Activated naive CD8-positive, alpha-beta T cell treated with anti-CD3 and anti-CD28 coated beads, Interleukin-2, amount 50 U/mL, for 24 hours (primary cell): ENCODE results near the gene CAMTA1.

ENCODE experiments used
- ATAC-seq: fragments of 150-1000 bp; cut with Tn5 transposase; one replicate; pipeline ENCODE4 v1.10.0; 2021
- DNase-seq: peaks from one replicate; pipeline ENCODE4 v3.0.0; 2021
- H3K27ac Mint-ChIP-seq: one replicate; pipeline ENCODE4 v1.8.0; 2021; ENCODE audit warnings: mild to moderate bottlenecking, mixed read lengths
- H3K27me3 Mint-ChIP-seq: one replicate; pipeline ENCODE4 v1.8.0; 2021; ENCODE audit warnings: mixed read lengths
- H3K36me3 Mint-ChIP-seq: one replicate; pipeline ENCODE4 v1.8.0; 2021; ENCODE audit warnings: low read depth, mixed read lengths
- H3K4me1 Mint-ChIP-seq: one replicate; pipeline ENCODE4 v1.8.0; 2021; ENCODE audit warnings: mixed read lengths
- H3K4me3 Mint-ChIP-seq: one replicate; pipeline ENCODE4 v1.8.0; 2021; ENCODE audit warnings: mild to moderate bottlenecking, moderate library complexity, mixed read lengths
- H3K9me3 Mint-ChIP-seq: one replicate; pipeline ENCODE4 v1.8.0; 2021; ENCODE audit warnings: mixed read lengths

Gene CAMTA1

DNA sequence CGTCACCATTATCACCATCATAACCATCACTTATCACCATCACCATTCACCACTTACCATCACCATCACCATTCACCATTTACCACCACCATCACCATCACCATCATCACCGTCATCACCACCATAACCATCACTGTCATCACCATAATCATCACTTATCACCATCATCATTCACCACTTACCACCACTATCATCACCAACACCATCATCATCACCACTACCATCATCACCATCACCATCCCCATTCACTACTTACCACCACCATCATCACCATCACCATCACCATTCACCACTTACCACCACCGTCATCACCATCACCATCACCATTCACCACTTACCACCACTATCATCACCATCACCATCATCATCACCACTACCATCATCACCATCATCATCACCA, 151.8 kb downstream of the CAMTA1 start:
- H3K36me3 Mint-ChIP-seq: no peaks in the 10 kb centered on the region
- ATAC-seq (no peak), DNase-seq (no peak)
- H3K27ac Mint-ChIP-seq: no peak overlapping the region
- peaks cover 11% of the 10 kb centered on the region for H3K27me3 Mint-ChIP-seq
- H3K4me3 Mint-ChIP-seq: no peak overlapping the region
- no peaks in the 10 kb centered on the region for H3K9me3 Mint-ChIP-seq
- H3K4me1 Mint-ChIP-seq: no peaks in the 10 kb centered on the region

DNA sequence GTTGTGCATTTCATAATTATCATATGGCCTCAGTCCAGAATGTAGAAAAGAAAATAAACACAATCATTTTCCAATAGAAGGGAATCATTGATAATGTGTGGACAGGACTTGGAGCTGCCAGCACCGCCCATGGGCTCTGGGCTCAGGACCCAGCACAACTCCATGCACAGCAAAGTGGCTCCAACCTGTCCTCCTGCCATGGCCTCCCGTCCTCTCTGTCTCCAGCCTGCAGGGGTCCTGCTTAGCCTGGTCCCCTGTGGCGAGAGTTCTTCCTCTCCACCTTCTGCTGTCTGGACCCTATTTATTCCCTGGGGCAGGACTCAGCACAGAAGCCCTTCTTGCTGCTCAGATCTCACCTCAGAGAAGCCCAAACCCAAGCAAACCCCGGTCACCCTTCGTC, 154.1 kb downstream of the CAMTA1 start:
- H3K36me3 Mint-ChIP-seq: no peaks in the 10 kb centered on the region

DNA sequence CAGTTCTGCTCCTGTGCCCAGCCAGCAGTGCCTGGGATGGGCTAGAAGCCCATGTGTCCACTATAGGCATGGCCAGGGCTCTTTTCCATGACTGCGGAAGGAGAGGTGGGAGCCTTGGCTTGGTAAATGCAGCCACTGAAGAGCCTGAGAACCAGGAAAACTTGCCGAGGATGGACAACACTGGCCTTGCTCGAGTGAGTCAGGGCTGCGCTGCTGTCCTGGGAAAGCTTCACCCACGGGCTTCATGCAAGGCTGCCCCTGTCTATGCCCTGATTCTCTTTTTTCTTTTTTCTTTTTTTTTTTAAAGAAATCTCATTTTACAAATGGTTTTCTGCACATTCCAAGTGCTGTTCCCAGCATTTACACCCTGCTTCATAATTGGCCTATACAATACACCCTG, 156.5 kb downstream of the CAMTA1 start:
- Mint-ChIP-seq H3K4me3 (no peak overlapping the region), H3K36me3 (no peaks in the 10 kb centered on the region), H3K27me3 (no peaks in the 10 kb centered on the region), H3K9me3 (no peaks in the 10 kb centered on the region), H3K27ac (no peak overlapping the region), H3K4me1 (peaks cover 3% of the 10 kb centered on the region)
- no peak for DNase-seq
- ATAC-seq: no peak

More for the DNA sequence above, 154.1 kb downstream of the CAMTA1 start:
- H3K27ac Mint-ChIP-seq: no peak overlapping the region
- H3K4me1 Mint-ChIP-seq: no peaks in the 10 kb centered on the region
- H3K9me3 Mint-ChIP-seq: no peaks in the 10 kb centered on the region
- no peaks in the 10 kb centered on the region for H3K27me3 Mint-ChIP-seq
- ATAC-seq (no peak), DNase-seq (no peak)
- H3K4me3 Mint-ChIP-seq: no peak overlapping the region

DNA sequence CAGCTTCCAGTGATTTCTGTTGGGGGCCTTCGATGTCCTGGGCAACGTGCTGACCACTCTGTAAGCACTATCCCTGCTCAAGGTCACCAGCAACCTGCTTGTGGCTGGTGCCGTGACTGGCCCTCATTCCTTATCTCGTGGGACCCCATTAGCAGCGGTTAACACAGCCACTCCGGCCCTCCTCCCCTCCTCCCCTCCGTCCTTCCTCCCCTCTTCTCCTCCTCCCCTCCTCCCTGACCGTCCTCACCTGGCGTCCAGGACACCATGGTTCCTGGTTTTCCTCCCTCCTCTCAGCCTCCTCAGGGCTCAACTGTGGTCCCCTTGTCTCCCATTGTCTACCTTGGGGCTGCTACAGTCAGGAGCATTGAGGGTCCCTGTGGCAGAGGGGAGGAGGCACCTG, 157.7 kb downstream of the CAMTA1 start:
- Mint-ChIP-seq H3K4me3 (no peak overlapping the region), H3K4me1 (peaks cover 3% of the 10 kb centered on the region), H3K36me3 (no peaks in the 10 kb centered on the region), H3K27ac (no peak overlapping the region), H3K9me3 (no peaks in the 10 kb centered on the region), H3K27me3 (no peaks in the 10 kb centered on the region)
- DNase-seq (no peak), ATAC-seq (no peak)

DNA sequence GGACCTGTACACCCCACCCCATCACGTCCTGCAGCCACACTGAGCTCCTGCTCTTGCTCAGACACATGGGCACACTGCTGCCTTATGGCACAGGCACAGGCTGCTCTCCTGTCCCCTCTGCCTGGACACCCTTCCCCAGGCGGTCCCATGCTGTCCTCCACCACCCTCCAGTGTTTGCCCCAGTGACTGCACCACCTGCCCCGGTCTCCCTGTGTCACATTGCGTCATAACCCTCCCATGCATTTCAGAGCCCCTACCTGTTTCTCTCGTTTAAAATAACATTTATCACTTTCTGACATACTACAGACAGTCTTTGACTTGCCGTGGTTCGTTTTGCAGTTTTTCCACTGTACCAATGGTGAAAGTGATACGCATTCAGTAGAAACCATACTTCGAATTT, 159.2 kb downstream of the CAMTA1 start:
- DNase-seq: no peak
- Mint-ChIP-seq H3K4me3 (no peak overlapping the region), H3K36me3 (no peaks in the 10 kb centered on the region), H3K27ac (no peak overlapping the region), H3K27me3 (no peaks in the 10 kb centered on the region), H3K9me3 (no peaks in the 10 kb centered on the region), H3K4me1 (peaks cover 13% of the 10 kb centered on the region)
- no peak for ATAC-seq

DNA sequence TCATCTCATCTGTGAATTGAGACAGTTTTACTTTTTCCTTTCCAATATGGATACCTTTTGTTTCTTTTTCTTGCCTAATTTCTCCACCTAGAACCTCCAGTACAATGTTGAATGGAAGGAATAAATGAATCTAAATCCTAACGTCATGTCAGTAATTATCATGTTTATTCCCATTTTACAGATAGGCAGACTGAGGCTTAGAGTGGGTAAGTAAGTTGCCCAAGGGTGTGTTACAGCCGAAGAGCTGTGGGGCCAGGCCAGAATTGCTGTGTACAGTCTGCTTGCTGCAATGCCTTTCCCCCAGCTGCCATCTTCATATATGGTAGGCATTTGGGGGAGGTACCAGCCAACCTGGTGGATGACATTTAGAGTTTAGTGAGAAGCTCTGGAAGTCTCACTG, 162.7 kb downstream of the CAMTA1 start:
- no peaks in the 10 kb centered on the region for H3K9me3 Mint-ChIP-seq
- H3K27ac Mint-ChIP-seq: no peak overlapping the region

DNA sequence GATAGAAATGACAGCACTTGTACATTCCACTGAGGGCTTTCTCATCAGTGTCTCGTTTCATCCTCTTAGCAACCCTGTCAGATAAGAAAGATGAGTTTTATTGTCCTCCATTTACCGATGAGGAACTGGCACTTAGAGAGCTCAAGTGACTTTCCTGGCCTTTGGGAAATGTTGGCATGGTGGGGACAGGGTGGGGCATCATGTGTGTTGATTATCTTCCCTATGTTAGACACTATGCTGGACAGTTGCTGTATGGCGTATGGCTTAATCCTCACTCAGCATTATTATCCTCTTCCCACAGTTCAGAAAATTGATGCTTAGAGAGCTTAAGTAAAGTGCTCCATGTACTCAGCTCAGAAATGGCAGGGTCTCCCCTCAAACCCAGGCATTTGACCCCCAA, 163.2 kb downstream of the CAMTA1 start:
- no peak for ATAC-seq
- no peaks in the 10 kb centered on the region for H3K27me3 Mint-ChIP-seq
- H3K36me3 Mint-ChIP-seq: no peaks in the 10 kb centered on the region
- H3K4me1 Mint-ChIP-seq: peaks cover 15% of the 10 kb centered on the region
- H3K4me3 Mint-ChIP-seq: no peak overlapping the region
- DNase-seq: no peak
- no peaks in the 10 kb centered on the region for H3K9me3 Mint-ChIP-seq
- H3K27ac Mint-ChIP-seq: peak overlapping the region; percentile 41

More for the DNA sequence above, 162.7 kb downstream of the CAMTA1 start:
- no peaks in the 10 kb centered on the region for H3K36me3 Mint-ChIP-seq
- DNase-seq: no peak
- H3K4me3 Mint-ChIP-seq: no peak overlapping the region
- no peaks in the 10 kb centered on the region for H3K27me3 Mint-ChIP-seq
- peaks cover 15% of the 10 kb centered on the region for H3K4me1 Mint-ChIP-seq
- ATAC-seq: no peak

DNA sequence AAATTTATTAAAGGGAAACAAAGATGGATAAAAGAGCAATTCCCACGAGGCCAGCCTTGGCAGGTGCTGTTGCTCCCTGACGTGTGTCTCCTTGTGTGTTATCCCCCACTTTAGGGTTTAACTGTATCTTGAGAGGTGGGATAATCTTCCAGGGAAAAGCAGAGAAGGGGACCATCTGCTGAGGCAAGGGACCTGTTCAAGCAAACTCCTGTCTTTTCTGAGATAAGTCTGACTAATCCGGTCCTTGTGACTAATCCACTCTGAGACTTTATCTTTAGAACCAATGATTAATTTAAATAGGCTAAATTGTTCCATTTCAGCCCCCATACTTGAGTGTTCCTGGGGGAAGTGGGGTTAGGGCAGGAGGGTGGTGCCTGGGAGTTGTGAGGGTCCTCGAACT, 163.6 kb downstream of the CAMTA1 start:
- peaks cover 15% of the 10 kb centered on the region for H3K4me1 Mint-ChIP-seq
- H3K36me3 Mint-ChIP-seq: no peaks in the 10 kb centered on the region
- H3K27ac Mint-ChIP-seq: peak overlapping the region; percentile 41
- DNase-seq (no peak), ATAC-seq (peak; percentile 78)
- H3K27me3 Mint-ChIP-seq: no peaks in the 10 kb centered on the region
- no peak overlapping the region for H3K4me3 Mint-ChIP-seq
- no peaks in the 10 kb centered on the region for H3K9me3 Mint-ChIP-seq

DNA sequence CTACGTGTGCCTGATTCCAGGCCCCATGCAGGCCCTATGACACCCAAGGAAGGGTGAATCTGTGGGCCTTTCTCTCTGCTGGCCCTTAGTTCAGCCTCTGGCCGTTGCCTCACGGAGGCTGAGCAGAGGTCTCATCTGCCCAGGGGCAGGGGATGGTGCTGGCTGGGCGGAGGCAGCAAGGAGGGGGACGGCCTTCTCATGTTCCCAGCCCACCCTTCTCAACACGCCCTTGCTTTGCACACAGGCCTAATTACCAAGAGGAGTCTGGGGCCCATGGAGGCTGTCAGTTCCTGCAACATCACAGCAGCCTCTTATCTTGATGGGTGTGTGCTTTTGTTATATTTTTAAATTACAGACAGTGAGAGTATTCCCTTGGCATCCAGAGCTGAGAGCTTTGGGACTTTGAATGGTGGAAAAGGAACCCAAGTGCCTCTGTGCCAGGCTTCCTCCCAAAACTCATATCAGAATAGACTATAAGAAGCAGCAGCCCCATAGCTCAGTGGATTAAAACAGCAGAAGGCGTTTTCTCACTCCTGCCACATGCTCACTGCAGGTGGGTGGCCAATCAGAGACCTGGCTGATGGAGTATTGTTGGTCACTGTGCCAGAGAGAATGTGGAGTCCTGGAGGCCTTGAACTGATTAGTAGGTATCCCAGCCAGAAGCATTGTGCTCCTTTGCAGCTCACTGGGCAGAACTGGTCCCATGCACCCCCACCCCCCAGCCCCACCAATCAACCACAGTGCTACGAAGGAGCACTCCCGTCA, 164.9 kb downstream of the CAMTA1 start:
- Mint-ChIP-seq H3K4me3 (no peak overlapping the region), H3K36me3 (no peaks in the 10 kb centered on the region), H3K27me3 (no peaks in the 10 kb centered on the region), H3K4me1 (peaks cover 15% of the 10 kb centered on the region), H3K9me3 (no peaks in the 10 kb centered on the region), H3K27ac (no peak overlapping the region)
- ATAC-seq: no peak
- no peak for DNase-seq

DNA sequence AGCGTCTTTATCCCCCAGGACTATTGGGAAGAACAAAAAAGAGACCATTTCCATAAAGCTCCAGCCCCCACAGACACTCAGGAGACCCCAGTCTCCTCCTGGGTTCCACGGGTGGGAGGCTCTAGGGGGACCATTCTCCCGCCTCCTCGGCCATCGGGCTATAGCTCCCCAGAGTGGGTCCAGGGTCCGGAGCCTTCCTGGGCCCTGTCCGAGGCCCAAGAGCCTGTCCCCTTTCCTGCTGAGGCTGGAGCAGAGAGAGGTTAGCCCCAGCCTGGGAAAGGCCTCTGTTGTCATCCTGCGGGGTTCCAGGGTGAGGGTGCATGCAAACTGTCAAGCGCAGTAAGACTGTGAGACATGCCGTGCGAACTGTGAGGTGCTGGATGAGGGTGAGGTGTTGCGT, 166.3 kb downstream of the CAMTA1 start:
- DNase-seq (no peak), ATAC-seq (no peak)
- Mint-ChIP-seq H3K36me3 (no peaks in the 10 kb centered on the region), H3K27me3 (no peaks in the 10 kb centered on the region), H3K27ac (no peak overlapping the region), H3K4me1 (peaks cover 14% of the 10 kb centered on the region), H3K4me3 (no peak overlapping the region), H3K9me3 (no peaks in the 10 kb centered on the region)

DNA sequence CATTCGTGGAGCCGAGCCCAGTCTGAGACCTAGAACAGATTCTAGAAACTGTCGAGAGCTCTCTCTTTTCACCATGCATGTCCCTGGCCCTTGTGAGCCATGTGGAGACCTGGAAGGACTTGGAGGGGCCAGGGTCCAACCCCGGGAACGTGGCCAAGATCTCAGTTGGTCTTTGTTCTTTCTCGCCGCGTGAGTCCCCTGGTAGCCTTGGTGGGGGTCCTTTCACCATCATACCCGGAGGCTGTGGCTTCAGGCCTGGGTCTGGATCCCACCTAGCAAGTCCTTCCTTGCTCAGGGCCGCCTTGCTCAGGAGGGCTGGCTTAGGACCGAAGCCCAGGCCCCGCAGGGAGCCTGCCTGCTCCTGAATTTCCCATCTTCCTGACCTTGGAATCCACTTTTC, 168.0 kb downstream of the CAMTA1 start:
- H3K27me3 Mint-ChIP-seq: no peaks in the 10 kb centered on the region

DNA sequence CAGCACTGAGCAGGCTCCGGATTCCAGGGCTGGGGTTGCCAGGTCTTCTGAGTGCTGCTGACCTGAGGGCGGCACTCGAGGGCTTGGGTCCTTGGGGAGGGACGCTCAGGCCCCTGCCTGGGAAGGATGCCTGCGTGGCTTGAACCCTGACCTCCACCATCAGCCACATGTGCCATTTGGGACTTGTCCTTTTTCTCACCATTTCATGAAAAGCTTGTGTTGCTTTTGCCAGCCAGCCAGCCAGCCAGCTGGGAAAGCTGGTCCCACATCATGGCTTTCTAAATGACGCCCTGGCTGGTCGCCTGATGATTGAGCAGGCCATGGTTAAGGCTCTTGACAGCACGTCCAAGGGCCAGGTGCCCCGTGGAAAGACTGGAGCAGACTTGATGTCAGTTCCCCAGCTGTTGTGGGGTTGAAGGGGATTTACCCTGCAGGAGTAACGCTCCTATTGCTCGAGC, 168.7 kb downstream of the CAMTA1 start:
- H3K36me3 Mint-ChIP-seq: no peaks in the 10 kb centered on the region
- no peak for DNase-seq
- no peak overlapping the region for H3K4me3 Mint-ChIP-seq
- ATAC-seq: no peak
- no peaks in the 10 kb centered on the region for H3K27me3 Mint-ChIP-seq
- no peaks in the 10 kb centered on the region for H3K9me3 Mint-ChIP-seq
- no peak overlapping the region for H3K27ac Mint-ChIP-seq
- H3K4me1 Mint-ChIP-seq: peaks cover 7% of the 10 kb centered on the region

More for the DNA sequence above, 168.0 kb downstream of the CAMTA1 start:
- Mint-ChIP-seq H3K4me1 (peaks cover 12% of the 10 kb centered on the region), H3K27ac (no peak overlapping the region), H3K4me3 (no peak overlapping the region), H3K9me3 (no peaks in the 10 kb centered on the region), H3K36me3 (no peaks in the 10 kb centered on the region)
- ATAC-seq (no peak), DNase-seq (no peak)

DNA sequence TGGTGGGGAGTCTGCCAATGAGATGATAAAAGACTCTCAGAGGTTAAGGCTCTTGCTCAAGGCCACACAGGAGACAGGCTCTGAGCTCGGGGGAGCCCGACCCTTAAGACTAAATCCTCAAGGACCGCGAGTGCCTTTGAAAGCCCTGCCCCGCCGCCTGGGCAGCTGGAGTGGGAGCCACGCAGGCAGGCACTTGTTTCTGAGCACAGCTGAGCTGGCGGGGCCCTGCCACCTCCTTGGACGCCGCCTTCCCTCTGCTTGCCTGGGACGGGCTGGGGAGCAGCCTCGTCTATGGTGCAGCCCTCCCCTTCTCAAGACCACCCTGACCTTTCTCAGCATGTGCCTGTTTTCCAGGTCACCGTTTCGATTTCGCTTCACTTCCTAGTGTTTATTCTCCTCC, 169.3 kb downstream of the CAMTA1 start:
- no peak for ATAC-seq
- no peak overlapping the region for H3K27ac Mint-ChIP-seq
- DNase-seq: no peak
- H3K36me3 Mint-ChIP-seq: no peaks in the 10 kb centered on the region
- H3K4me3 Mint-ChIP-seq: no peak overlapping the region
- no peaks in the 10 kb centered on the region for H3K9me3 Mint-ChIP-seq
- H3K4me1 Mint-ChIP-seq: peaks cover under 1% of the 10 kb centered on the region
- H3K27me3 Mint-ChIP-seq: no peaks in the 10 kb centered on the region

DNA sequence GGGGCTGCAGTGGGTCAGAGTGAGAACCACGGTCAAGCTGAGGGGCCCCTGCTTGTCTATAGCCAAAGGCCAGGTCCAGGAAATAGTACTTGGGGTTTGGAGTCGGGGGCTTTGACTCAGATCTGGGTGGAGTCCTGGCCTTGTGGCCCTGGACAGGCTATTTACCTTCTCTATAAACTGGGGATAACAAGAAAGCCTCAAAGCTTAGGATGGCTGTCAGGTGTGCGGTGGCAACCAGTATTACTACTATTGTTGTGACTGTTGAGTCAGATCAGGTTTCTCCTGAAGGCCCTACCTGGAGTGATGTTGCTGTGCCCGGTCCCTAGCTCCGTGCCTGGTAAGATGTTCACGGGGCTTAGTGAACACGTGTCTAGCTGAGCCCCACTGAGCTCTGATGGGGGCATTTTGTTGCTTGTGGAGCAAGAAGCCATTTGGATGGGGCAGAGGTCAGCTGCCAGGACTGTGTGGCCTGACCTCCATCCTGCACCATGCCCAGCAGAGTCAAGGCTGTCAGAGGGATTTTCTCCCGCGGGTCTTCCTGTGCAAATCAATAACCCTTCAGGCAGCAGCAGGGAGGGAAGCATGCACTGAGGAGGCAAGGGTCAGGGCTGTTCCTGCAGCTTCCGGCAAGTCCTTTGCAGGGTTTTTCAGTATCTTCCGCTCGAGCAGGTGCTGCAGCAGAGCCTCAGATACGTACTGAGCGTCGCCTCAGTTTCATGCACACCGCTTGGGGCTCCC, 170.3 kb downstream of the CAMTA1 start:
- Mint-ChIP-seq H3K27me3 (peaks cover 2% of the 10 kb centered on the region), H3K9me3 (no peaks in the 10 kb centered on the region), H3K27ac (no peak overlapping the region), H3K4me1 (no peaks in the 10 kb centered on the region), H3K4me3 (no peak overlapping the region), H3K36me3 (no peaks in the 10 kb centered on the region)
- ATAC-seq (no peak), DNase-seq (no peak)

DNA sequence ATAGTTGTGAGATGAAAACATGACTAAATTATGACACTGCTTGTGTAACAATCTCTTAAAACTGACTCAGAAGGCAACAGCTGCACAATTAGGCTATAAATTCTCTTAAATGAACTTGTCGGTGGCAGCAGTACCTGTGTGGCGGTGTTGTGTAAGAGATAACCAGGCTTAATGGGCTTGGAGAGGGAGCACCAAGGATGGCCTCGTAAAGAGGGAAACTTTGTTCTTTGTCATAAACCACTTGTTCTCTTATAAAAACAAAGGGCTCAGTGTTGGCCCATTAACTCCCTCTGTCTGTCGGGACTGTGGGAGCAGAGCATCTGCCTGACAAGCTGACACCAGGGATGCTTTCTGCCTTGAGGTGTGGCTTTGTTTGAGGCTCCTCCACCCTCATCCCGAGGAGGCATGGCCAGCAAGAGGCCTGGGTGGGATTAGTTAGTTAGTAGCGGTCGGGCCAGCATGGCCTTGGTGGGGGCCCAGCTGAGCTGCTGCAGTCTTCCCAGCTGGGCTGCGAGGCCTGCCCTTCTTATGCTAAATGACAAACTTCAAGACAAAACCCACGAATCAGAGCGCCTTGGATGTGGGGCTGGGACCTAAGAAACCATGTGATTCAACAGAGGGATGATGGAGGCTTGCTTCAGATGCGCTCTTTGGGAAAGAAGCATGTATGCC, 171.4 kb downstream of the CAMTA1 start:
- peaks cover 7% of the 10 kb centered on the region for H3K27me3 Mint-ChIP-seq
- DNase-seq (no peak), ATAC-seq (no peak)
- H3K36me3 Mint-ChIP-seq: no peaks in the 10 kb centered on the region
- H3K9me3 Mint-ChIP-seq: no peaks in the 10 kb centered on the region
- no peak overlapping the region for H3K4me3 Mint-ChIP-seq
- no peak overlapping the region for H3K27ac Mint-ChIP-seq
- peaks cover 5% of the 10 kb centered on the region for H3K4me1 Mint-ChIP-seq
